ENCODE measurements around the gene CRYGA.
"Not testable (repeated sequence)": the region's sequence is repeated elsewhere in the genome, so short reads cannot be mapped to it uniquely, and the experiment has no call there.

The CRYGA gene

GRCh38 chr2:208129744-208130711 lies 33.4 kb downstream of the CRYGA start, which contains the start of gene CRYGC:
Gene CRYGC (minus strand): TSS chr2:208129828. CDS start chr2:208129792, 36 bp downstream.
- no peak for TF ChIP-seq CTCF (IDR thresholded peaks at IDR 0.05; ENCODE audit: low read depth, low read length)
- DNase-seq (ENCODE audit: low read depth in 2 of 2) = no peak
- H3K4me3 ChIP-seq (replicated peaks in 1 of 2; ENCODE audit: low read depth in 2 of 2, low read length in 2 of 2) = no peak within 1 kb of the TSS

- TF ChIP-seq CTCF (IDR thresholded peaks at IDR 0.05; ENCODE audit: low read depth, low read length) = no peak
- H3K4me3 ChIP-seq (replicated peaks in 1 of 2; ENCODE audit: low read depth in 2 of 2, low read length in 2 of 2) = no peak overlapping the region
- no peak for DNase-seq (ENCODE audit: low read depth in 2 of 2)
Measured at GRCh38 chr2:208128136-208128535, 35.3 kb downstream of the CRYGA start.

- no peak for DNase-seq (ENCODE audit: low read depth in 2 of 2)
- TF ChIP-seq CTCF (IDR thresholded peaks at IDR 0.05; ENCODE audit: low read depth, low read length) = no peak
Measured at GRCh38 chr2:208127090-208127489, 36.3 kb downstream of the CRYGA start.

GRCh38 chr2:208125251-208125650 lies 38.1 kb downstream of the CRYGA start:
- no peak for DNase-seq (ENCODE audit: low read depth in 2 of 2)
- no peak for TF ChIP-seq CTCF (IDR thresholded peaks at IDR 0.05; ENCODE audit: low read depth, low read length)
- H3K4me3 ChIP-seq (replicated peaks in 1 of 2; ENCODE audit: low read depth in 2 of 2, low read length in 2 of 2) = no peak overlapping the region

More at GRCh38 chr2:208127090-208127489, 36.3 kb downstream of the CRYGA start:
- H3K4me3 ChIP-seq (replicated peaks in 1 of 2; ENCODE audit: low read depth in 2 of 2, low read length in 2 of 2) = no peak overlapping the region

GRCh38 chr2:208124013-208124715 lies 39.2 kb downstream of the CRYGA start, which contains the start of gene CRYGD:
Gene CRYGD (minus strand): TSS chr2:208124524. CDS start chr2:208124473, 51 bp downstream.
- not testable (repeated sequence) for DNase-seq (ENCODE audit: low read depth in 2 of 2); H3K4me3 ChIP-seq (replicated peaks in 1 of 2; ENCODE audit: low read depth in 2 of 2, low read length in 2 of 2)

GRCh38 chr2:208122248-208122647 lies 41.1 kb downstream of the CRYGA start:
- TF ChIP-seq CTCF (IDR thresholded peaks at IDR 0.05; ENCODE audit: low read depth, low read length) = no peak
- H3K4me3 ChIP-seq (replicated peaks in 1 of 2; ENCODE audit: low read depth in 2 of 2, low read length in 2 of 2) = no peak overlapping the region
- DNase-seq (ENCODE audit: low read depth in 2 of 2) = no peak

- H3K4me3 ChIP-seq (replicated peaks in 1 of 2; ENCODE audit: low read depth in 2 of 2, low read length in 2 of 2) = no peak overlapping the region
- DNase-seq (ENCODE audit: low read depth in 2 of 2) = no peak
- TF ChIP-seq CTCF (IDR thresholded peaks at IDR 0.05; ENCODE audit: low read depth, low read length) = no peak
Measured at GRCh38 chr2:208118918-208119317, 44.5 kb downstream of the CRYGA start.

GRCh38 chr2:208117390-208117789 lies 46.0 kb downstream of the CRYGA start:
- not testable (repeated sequence) for H3K4me3 ChIP-seq (replicated peaks in 1 of 2; ENCODE audit: low read depth in 2 of 2, low read length in 2 of 2); DNase-seq (ENCODE audit: low read depth in 2 of 2)

Data from cardiac fibroblast (primary cell).